AG04449 (cell line): ENCODE data around the gene FAM24B.

Source experiments
- CTCF ChIA-PET: fragments of 350-600 bp; formaldehyde crosslinking; extraction: SDS; loops from one replicate; lab custom pipeline; 2021; ENCODE audit warnings: antibody characterized with exemption; lab: Yijun Ruan, JAX
- POLR2A ChIA-PET: fragments of 400-600, 350-600 bp; formaldehyde crosslinking; extraction: SDS; loops from one replicate; lab custom pipeline; 2020; ENCODE audit warnings: antibody characterized with exemption, inconsistent platforms; lab: Yijun Ruan, JAX
- DNase-seq: peaks from one replicate; pipeline ENCODE4 v3.0.0-alpha.2; 2010; ENCODE audit warnings: low read depth, low spot score
- H3K4me3 ChIP-seq: 2 replicates; pipeline ENCODE4 v1.5.1; 2011; ENCODE audit warnings: low read depth, mild to moderate bottlenecking, control low read depth, low read length
- CTCF ChIP-seq: IDR thresholded peaks from one replicate; pipeline ENCODE4 v1.5.1; 2011; ENCODE audit warnings: mild to moderate bottlenecking, moderate library complexity, low read length, control low read depth, inconsistent platforms; ENCODE audit not compliant: insufficient read depth; ENCODE audit errors: missing control alignments

The FAM24B gene

GRCh38 chr10:122830273-122830964 lies 49.0 kb downstream of the FAM24B start:
- ChIA-PET CTCF (no interaction called here), POLR2A (no interaction called here)
- no peak for TF ChIP-seq CTCF
- DNase-seq: no peak
- no peak overlapping the region for H3K4me3 ChIP-seq

GRCh38 chr10:122829454-122829853 lies 49.9 kb downstream of the FAM24B start:
- no peak overlapping the region for H3K4me3 ChIP-seq
- POLR2A ChIA-PET: no interaction called here
- no peak for DNase-seq
- no peak for TF ChIP-seq CTCF
- CTCF ChIA-PET: no interaction called here

- ChIA-PET POLR2A (no interaction called here), CTCF (no interaction called here)
- no peak for TF ChIP-seq CTCF
- H3K4me3 ChIP-seq: no peak overlapping the region
- no peak for DNase-seq
These were observed 50.6 kb downstream of the FAM24B start for GRCh38 chr10:122828716-122829255.

- no peak for DNase-seq
- no peak overlapping the region for H3K4me3 ChIP-seq
- ChIA-PET POLR2A (no interaction called here), CTCF (no interaction called here)
- no peak for TF ChIP-seq CTCF
These were observed 52.1 kb downstream of the FAM24B start for GRCh38 chr10:122827302-122827701.

- ChIA-PET POLR2A (no interaction called here), CTCF (no interaction called here)
- no peak overlapping the region for H3K4me3 ChIP-seq
- TF ChIP-seq CTCF: no peak
- DNase-seq: no peak
These were observed 56.2 kb downstream of the FAM24B start for GRCh38 chr10:122822973-122823690.

GRCh38 chr10:122821808-122822207 lies 57.6 kb downstream of the FAM24B start:
- no peak for DNase-seq
- ChIA-PET POLR2A (interaction anchor here (0.5 kb wide), 1 partner anchor 73 kb away, joined by 3 read pairs; no protein-coding TSS in a partner anchor), CTCF (no interaction called here)
- no peak for TF ChIP-seq CTCF
- no peak overlapping the region for H3K4me3 ChIP-seq
